Common myeloid progenitor, CD34-positive (primary cell): Measurements from ENCODE around the gene USP35.
A peak's percentile ranks its signal among the peaks of the same experiment; 100 is the strongest.

Experiments used
- CTCF ChIA-PET: fragments of 350-600 bp; sonication (Branson Sonifier 250); formaldehyde crosslinking; loops from one replicate; lab custom pipeline; 2021; ENCODE audit warnings: antibody characterized with exemption; lab: Charles Lee
- POLR2A ChIA-PET: fragments of 350-600 bp; sonication (Branson Sonifier 250); formaldehyde crosslinking; loops from one replicate; lab custom pipeline; 2021; ENCODE audit warnings: antibody characterized with exemption; lab: Charles Lee
- DNase-seq, 3 donors: peaks; one replicate each; pipeline versions ENCODE4 v3.0.0 to v3.0.0-alpha.2; 2013
- H3K27ac ChIP-seq, 2 experiments: 1 replicate in 1 of 2; 2 replicates in 1 of 2; pipeline ENCODE4 v1.7.0; 2013; ENCODE audit warnings: inconsistent platforms in 2 of 2, low read length in 2 of 2, mild to moderate bottlenecking in 2 of 2, low read depth in 1 of 2, moderate library complexity in 1 of 2; ENCODE audit not compliant: severe bottlenecking in 2 of 2, insufficient read depth in 1 of 2, poor library complexity in 1 of 2
- H3K27me3 ChIP-seq, 5 experiments: replicated peaks in 2 of 5; 1 replicate in 3 of 5; 2 replicates in 2 of 5; pipeline versions ENCODE4 v1.6.1 to v1.7.0; 2013; ENCODE audit warnings: low read length in 4 of 5, mild to moderate bottlenecking in 2 of 5, moderate library complexity in 2 of 5, inconsistent platforms in 1 of 5; ENCODE audit not compliant: insufficient read depth in 5 of 5, control insufficient read depth in 4 of 5
- H3K36me3 ChIP-seq, 4 experiments: 1 replicate in 2 of 4; 2 replicates in 2 of 4; pipeline versions ENCODE4 v1.6.1 to v1.7.0; 2013; ENCODE audit warnings: low read length in 3 of 4, control low read depth in 1 of 4, mild to moderate bottlenecking in 1 of 4; ENCODE audit not compliant: control insufficient read depth in 4 of 4, insufficient read depth in 4 of 4
- H3K4me1 ChIP-seq, 4 experiments: 1 replicate in 3 of 4; 2 replicates in 1 of 4; pipeline versions ENCODE4 v1.6.1 to v1.7.1; 2013; ENCODE audit warnings: low read length in 3 of 4, mild to moderate bottlenecking in 3 of 4, control low read depth in 1 of 4, inconsistent platforms in 1 of 4, moderate library complexity in 1 of 4; ENCODE audit not compliant: control insufficient read depth in 4 of 4, insufficient read depth in 4 of 4; ENCODE audit errors: control extremely low read depth in 1 of 4
- H3K4me3 ChIP-seq, 7 experiments: 1 replicate in 4 of 7; 2 replicates in 3 of 7; pipeline versions ENCODE4 v1.5.1 to v1.7.0; 2013; ENCODE audit warnings: mild to moderate bottlenecking in 7 of 7, low read length in 6 of 7, moderate library complexity in 6 of 7, inconsistent platforms in 2 of 7, low read depth in 2 of 7, control low read depth in 1 of 7; ENCODE audit not compliant: insufficient read depth in 4 of 7, control insufficient read depth in 1 of 7; ENCODE audit errors: extremely low read depth in 1 of 7
- H3K9me3 ChIP-seq, 5 experiments: 1 replicate in 4 of 5; 2 replicates in 1 of 5; pipeline versions ENCODE4 v1.6.1 to v1.7.1; 2013; ENCODE audit warnings: low read length in 4 of 5, mild to moderate bottlenecking in 2 of 5, inconsistent platforms in 1 of 5, low read depth in 1 of 5, moderate library complexity in 1 of 5; ENCODE audit not compliant: control insufficient read depth in 4 of 5, insufficient read depth in 2 of 5; ENCODE audit errors: control extremely low read depth in 1 of 5
- WGBS: methylation state at CpG from one replicate; pipeline ENCODE4 v1.1.5; 2013; ENCODE audit not compliant: insufficient coverage; 5-methylcytosine and 5-hydroxymethylcytosine counted together

Gene USP35

GRCh38 chr11:78149646-78150045 lies 39.1 kb upstream of the USP35 start:
- ChIA-PET CTCF (interaction anchor here (1.4 to 2.2 kb wide), 3 partner anchors 11 to 415 kb away, joined by 4 to 9 read pairs (median 6); no protein-coding TSS in a partner anchor), POLR2A (interaction anchor here (0.7 kb wide), 2 partner anchors 23 to 268 kb away, joined by 3 to 5 read pairs; partner anchors contain the start of gene GAB2)
- H3K9me3 ChIP-seq: no peaks in the 10 kb centered on the region
- no peak overlapping the region for H3K27ac ChIP-seq
- H3K4me1 ChIP-seq: no peaks in the 10 kb centered on the region
- DNase-seq: peak; percentile 29 to 51 (median 36)
- no peaks in the 10 kb centered on the region for H3K36me3 ChIP-seq
- no peak overlapping the region for H3K4me3 ChIP-seq
- WGBS: no CpG with 5 or more reads among the region's 1 CpG
- H3K27me3 ChIP-seq: no peaks in the 10 kb centered on the region

GRCh38 chr11:78150346-78150745 lies 38.4 kb upstream of the USP35 start:
- no peaks in the 10 kb centered on the region for H3K36me3 ChIP-seq
- H3K27ac ChIP-seq: no peak overlapping the region
- H3K9me3 ChIP-seq: no peaks in the 10 kb centered on the region
- no peak for DNase-seq
- H3K4me3 ChIP-seq: no peak overlapping the region
- peaks cover 0 to 2% (median 1%) of the 10 kb centered on the region in 4 experiments for H3K4me1 ChIP-seq
- no peaks in the 10 kb centered on the region for H3K27me3 ChIP-seq
- ChIA-PET POLR2A (no interaction called here), CTCF (interaction anchor here (0.8 to 2.2 kb wide), 3 partner anchors 13 to 414 kb away, joined by 3 to 9 read pairs (median 6); no protein-coding TSS in a partner anchor)
- 100% methylated on average over 1 of the region's 4 CpGs for WGBS

GRCh38 chr11:78150754-78151153 lies 38.0 kb upstream of the USP35 start:
- H3K27ac ChIP-seq: no peak overlapping the region
- ChIA-PET CTCF (interaction anchor here (0.8 kb wide), 1 partner anchor 18 kb away, joined by 3 read pairs; no protein-coding TSS in a partner anchor), POLR2A (interaction anchor here (0.9 kb wide), 1 partner anchor 154 kb away, joined by 6 read pairs; no protein-coding TSS in a partner anchor)
- no peaks in the 10 kb centered on the region for H3K27me3 ChIP-seq
- DNase-seq: no peak
- no peaks in the 10 kb centered on the region for H3K9me3 ChIP-seq
- peaks cover 0 to 5% (median 1%) of the 10 kb centered on the region in 4 experiments for H3K4me1 ChIP-seq
- no peaks in the 10 kb centered on the region for H3K36me3 ChIP-seq
- H3K4me3 ChIP-seq: no peak overlapping the region

- Histone ChIP-seq H3K4me1 (peaks cover 0 to 15% (median 4%) of the 10 kb centered on the region in 4 experiments), H3K36me3 (no peaks in the 10 kb centered on the region), H3K27me3 (no peaks in the 10 kb centered on the region), H3K27ac (no peak overlapping the region), H3K9me3 (no peaks in the 10 kb centered on the region), H3K4me3 (no peak overlapping the region)
- CTCF ChIA-PET: no interaction called here
- POLR2A ChIA-PET: interaction anchor here (0.9 kb wide), 1 partner anchor 155 kb away, joined by 6 read pairs; no protein-coding TSS in a partner anchor
- no peak for DNase-seq
These were observed 36.9 kb upstream of the USP35 start for GRCh38 chr11:78151804-78152203.

GRCh38 chr11:78156127-78156844 lies 32.4 kb upstream of the USP35 start:
- Histone ChIP-seq H3K4me1 (peaks cover 0 to 17% (median 4%) of the 10 kb centered on the region in 4 experiments), H3K9me3 (no peaks in the 10 kb centered on the region), H3K36me3 (no peaks in the 10 kb centered on the region), H3K4me3 (no peak overlapping the region), H3K27ac (no peak overlapping the region), H3K27me3 (no peaks in the 10 kb centered on the region)
- ChIA-PET POLR2A (interaction anchor here (1.0 kb wide), 1 partner anchor 29 kb away, joined by 6 read pairs; no protein-coding TSS in a partner anchor), CTCF (no interaction called here)
- peak; percentile 45 to 86 (median 71) for DNase-seq
- WGBS: 50% methylated on average over 2 of the region's 6 CpGs

DNA sequence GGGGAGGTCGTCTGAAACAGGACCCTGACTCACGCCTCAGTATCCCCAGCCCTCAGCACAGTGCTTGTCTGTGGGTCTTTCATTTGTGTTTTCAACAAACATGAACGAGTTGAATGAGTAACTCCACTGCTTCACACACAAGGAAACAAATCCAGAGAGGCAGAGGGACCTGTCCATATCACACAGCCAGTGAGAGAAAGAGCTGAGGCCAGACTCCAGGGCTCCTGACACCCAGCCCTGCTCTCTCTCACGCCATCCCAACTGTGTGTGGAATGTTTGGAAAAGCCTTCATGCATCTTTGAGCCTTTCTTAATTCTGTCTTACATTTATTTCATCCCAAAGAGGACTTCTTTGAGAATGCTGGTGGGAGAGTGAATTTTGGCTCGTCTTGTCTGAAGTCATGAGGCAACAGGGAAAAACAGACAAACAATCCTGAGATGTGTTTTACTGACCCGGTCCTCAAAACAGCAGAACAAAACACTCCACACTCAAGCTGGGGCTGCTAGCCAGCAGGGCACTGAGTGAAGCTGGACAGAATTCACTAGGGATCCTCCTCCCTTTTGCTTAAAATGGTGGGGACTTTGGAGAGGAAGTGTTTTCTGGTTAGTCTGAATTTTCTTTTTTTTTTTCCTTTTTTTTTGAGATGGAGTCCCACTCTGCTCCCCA lies 29.6 kb upstream of the USP35 start:
- WGBS: 92% methylated on average over 2 of the region's 6 CpGs
- no peak for DNase-seq
- ChIA-PET POLR2A (no interaction called here), CTCF (interaction anchor here (1.2 kb wide), 1 partner anchor 11 kb away, joined by 5 read pairs; no protein-coding TSS in a partner anchor)
- H3K9me3 ChIP-seq: no peaks in the 10 kb centered on the region
- peaks cover 0 to 17% (median 4%) of the 10 kb centered on the region in 4 experiments for H3K4me1 ChIP-seq
- no peak overlapping the region for H3K27ac ChIP-seq
- no peaks in the 10 kb centered on the region for H3K27me3 ChIP-seq
- no peaks in the 10 kb centered on the region for H3K36me3 ChIP-seq
- no peak overlapping the region for H3K4me3 ChIP-seq
